Inferior parietal cortex (tissue), 1 donor: Measurements from ENCODE around the gene PNCK.

Experiments
- DNase-seq: peaks from one replicate; pipeline ENCODE4 v3.0.0-alpha.2; 2016; ENCODE audit errors: extremely low spot score

Gene PNCK

GRCh38 chrX:153627675-153628111 lies 45.9 kb downstream of the PNCK start:
- no peak for DNase-seq

DNA sequence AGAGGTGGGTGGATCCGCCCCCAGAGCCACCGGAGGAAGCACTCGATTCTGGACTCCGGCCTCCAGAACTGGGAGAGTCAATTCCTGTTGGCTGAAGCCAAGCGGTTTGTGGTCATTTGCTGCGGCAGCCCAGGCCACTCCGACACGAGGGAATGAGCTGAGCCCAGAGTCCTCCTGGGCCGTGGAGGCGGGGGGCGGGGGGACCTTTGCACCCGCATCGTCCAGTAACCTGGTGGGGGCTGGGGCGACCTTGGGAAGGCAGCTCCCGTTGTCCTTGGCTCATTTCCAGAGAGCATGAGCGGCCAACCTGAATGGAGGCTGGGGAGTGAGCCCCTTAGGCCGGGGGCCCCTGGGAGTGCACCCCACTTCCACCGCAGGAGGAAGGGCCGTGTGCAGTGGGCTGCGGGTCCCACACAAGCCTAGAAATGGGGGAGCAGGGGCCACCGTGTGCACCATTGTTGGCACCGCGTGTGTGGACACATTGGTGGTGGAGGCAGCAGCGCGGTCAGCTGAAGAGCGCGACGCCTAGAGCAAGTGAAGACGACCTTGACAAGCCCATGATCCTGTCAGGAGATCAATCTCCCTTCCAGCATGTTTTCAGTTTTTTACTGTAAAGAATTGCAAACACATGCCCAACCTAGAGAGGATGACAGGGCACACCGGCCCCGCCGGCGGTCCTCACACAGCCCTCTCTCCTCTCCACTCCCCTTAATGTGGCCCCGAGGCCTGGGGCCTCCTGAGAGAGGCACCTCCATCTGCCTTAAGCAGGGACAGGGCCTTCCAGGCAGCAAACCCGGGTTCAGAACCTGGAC lies 46.5 kb downstream of the PNCK start:
- no peak for DNase-seq

- DNase-seq = no peak
These were observed 47.5 kb downstream of the PNCK start for GRCh38 chrX:153626025-153626633.

- DNase-seq = no peak
These were observed 48.2 kb downstream of the PNCK start for GRCh38 chrX:153625271-153626024.

- no peak for DNase-seq
These were observed 49.2 kb downstream of the PNCK start for GRCh38 chrX:153624196-153625091.

DNA sequence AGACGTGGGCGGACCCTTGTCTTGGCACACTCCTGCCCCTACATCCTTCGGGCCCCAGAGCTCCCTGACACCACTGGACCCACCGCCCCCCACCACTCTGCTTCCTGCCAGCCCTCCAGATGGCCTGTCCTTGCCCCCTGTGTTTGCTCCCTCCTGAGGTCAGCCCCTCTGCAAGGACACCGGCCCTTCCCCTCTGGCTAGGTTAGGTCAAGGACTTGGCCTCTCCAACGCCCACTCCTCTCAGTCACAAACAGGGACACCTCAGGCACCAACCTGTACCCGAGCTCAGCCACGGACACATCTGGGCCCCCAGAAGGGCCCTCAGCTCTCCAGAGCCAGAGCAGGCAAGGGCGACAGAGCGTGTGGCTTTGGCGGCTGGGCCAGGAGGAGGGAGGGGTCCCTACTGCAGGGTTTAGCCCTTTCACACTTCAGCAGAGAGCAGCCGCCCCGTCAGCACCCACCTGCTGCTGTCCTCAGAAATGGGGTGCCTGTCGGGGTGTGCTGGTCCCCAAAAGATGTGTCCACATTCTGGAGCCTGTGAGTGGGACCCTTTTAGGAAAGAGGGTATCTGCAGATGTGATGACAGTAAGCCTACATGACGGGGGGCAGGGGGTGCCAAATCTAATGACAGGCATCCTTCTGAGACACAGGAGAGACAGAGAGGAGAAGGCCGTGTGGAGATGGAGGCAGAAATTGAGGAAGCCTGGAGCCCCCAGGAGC lies 50.1 kb downstream of the PNCK start:
- DNase-seq = no peak

DNA sequence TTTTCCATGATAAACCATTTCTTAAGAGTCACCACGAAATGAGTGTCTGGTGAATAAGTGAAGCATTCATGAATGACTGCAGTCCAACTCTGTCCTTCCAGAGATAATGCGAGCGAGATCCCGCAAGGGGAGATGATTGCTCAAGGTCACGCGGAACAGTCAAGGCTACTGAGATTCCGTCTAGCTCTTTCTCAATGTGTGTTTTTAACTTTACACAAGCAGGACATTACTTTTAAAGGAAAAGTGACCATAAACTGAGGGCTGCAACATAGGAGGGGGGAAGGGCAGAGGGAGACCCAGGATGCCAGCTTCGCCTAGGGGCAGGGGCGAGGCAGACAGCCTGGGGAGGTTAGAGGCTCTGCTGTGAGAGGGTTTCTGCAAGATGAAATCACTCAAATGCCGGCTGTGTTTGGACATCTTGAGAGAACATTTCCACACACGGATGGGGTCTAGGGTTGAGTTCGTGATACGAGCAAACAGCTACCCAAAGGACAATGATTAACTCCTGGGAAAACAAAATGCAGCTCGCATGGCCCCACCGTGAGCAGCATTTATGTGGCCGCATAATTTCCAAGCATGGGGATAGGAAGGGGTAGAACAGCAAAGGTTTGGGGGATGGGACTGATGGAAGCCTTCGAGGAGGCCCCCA lies 50.8 kb downstream of the PNCK start:
- no peak for DNase-seq

DNA sequence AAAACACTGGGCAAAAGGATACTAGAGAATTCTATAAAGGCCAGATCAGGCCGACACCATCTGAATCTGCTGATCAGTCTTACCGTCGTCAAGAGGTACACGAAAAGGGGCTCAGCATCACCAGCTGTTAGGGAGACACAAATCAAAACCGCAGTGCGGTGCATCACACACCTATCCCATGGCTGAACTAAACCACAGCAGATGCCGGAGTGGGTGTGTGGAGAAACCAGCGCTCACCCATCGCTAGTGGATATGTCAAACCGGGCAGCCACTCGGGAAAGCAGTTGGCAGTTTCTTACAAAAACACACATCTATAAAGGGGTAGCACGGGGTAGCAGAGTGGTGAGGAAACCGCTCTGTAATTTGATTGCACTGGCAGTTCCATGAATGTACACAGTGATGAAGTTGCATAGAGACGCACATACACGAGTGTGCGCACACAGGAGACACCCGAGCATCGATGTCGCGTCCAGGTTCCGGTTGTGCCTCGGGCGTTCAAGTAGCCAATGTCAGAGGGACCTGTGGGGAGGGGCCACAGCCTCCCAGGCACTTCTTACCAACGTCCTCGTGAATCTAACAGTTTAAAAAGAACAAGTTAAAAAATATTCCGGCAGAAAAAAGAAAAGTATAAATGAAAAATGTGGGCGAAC lies 51.5 kb downstream of the PNCK start:
- DNase-seq = no peak

- no peak for DNase-seq
These were observed 53.0 kb downstream of the PNCK start for GRCh38 chrX:153620576-153620975.
